Keratinocyte (primary cell): ENCODE measurements around the gene PARD6G. TPM values are rescaled to one million over a fixed set of nuclear protein-coding genes. Genes with fewer than 3 reads are reported as not detected.

Experiments used
- DNase-seq: peaks from one replicate; pipeline ENCODE4 v3.0.0-alpha.2; 2011; ENCODE audit warnings: low read depth, missing footprints, low spot score
- FAIRE-seq: peaks from 2 replicates; lab custom pipeline; 2011; peaks lifted over from hg19 to GRCh38; lab: Jason Lieb, UNC
- H2AFZ ChIP-seq: 2 replicates; pipeline ENCODE4 v1.6.0; 2012; ENCODE audit warnings: low read length, control low read depth, inconsistent platforms; ENCODE audit not compliant: control insufficient read depth
- H3K27ac ChIP-seq: 2 replicates; pipeline ENCODE4 v1.5.1; 2011; ENCODE audit warnings: low read length; ENCODE audit not compliant: control insufficient read depth, insufficient read depth
- H3K27me3 ChIP-seq: 3 replicates; pipeline ENCODE4 v1.6.0; 2011; ENCODE audit warnings: low read length; ENCODE audit not compliant: control insufficient read depth, insufficient read depth; ENCODE audit errors: extremely low read depth
- H3K36me3 ChIP-seq, 2 experiments: 2 replicates in 1 of 2; 3 replicates in 1 of 2; pipeline ENCODE4 v1.5.1; 2011; ENCODE audit warnings: low read length in 2 of 2, mild to moderate bottlenecking in 1 of 2; ENCODE audit not compliant: control insufficient read depth in 2 of 2, insufficient read depth in 2 of 2; ENCODE audit errors: extremely low read depth in 1 of 2
- H3K4me1 ChIP-seq: 3 replicates; pipeline ENCODE4 v1.5.1; 2011; ENCODE audit warnings: low read length; ENCODE audit not compliant: control insufficient read depth, insufficient read depth; ENCODE audit errors: extremely low read depth
- H3K4me2 ChIP-seq: 3 replicates; pipeline ENCODE4 v1.6.0; 2011; ENCODE audit warnings: low read depth, low read length; ENCODE audit not compliant: control insufficient read depth, insufficient read depth; ENCODE audit errors: extremely low read depth
- H3K4me3 ChIP-seq, 3 experiments: fragments of 200-600 bp in 1 of 3; sonication (generic) in 1 of 3; 2 replicates in 2 of 3; 3 replicates in 1 of 3; pipeline ENCODE4 v1.5.1; 2011 to 2016; ENCODE audit warnings: low read length in 3 of 3, mild to moderate bottlenecking in 3 of 3, control low read depth in 2 of 3, inconsistent platforms in 1 of 3, low read depth in 1 of 3, mixed read lengths in 1 of 3, mixed run types in 1 of 3, moderate library complexity in 1 of 3; ENCODE audit not compliant: control insufficient read depth in 2 of 3, insufficient read depth in 2 of 3; ENCODE audit errors: extremely low read depth in 1 of 3
- H3K79me2 ChIP-seq: 2 replicates; pipeline ENCODE4 v1.6.0; 2012; ENCODE audit warnings: low read length; ENCODE audit not compliant: control insufficient read depth, insufficient read depth
- H3K9ac ChIP-seq: 3 replicates; pipeline ENCODE4 v1.6.0; 2011; ENCODE audit warnings: low read length; ENCODE audit not compliant: control insufficient read depth, insufficient read depth; ENCODE audit errors: extremely low read depth
- H3K9me1 ChIP-seq: 3 replicates; pipeline ENCODE4 v1.6.0; 2011; ENCODE audit warnings: low read length; ENCODE audit not compliant: control insufficient read depth, insufficient read depth; ENCODE audit errors: extremely low read depth
- H3K9me3 ChIP-seq: 2 replicates; pipeline ENCODE4 v1.5.1; 2012; ENCODE audit warnings: low read depth, low read length; ENCODE audit not compliant: control insufficient read depth
- H4K20me1 ChIP-seq: 3 replicates; pipeline ENCODE4 v1.6.0; 2011; ENCODE audit warnings: low read length; ENCODE audit not compliant: control insufficient read depth, insufficient read depth; ENCODE audit errors: extremely low read depth
- EZH2 ChIP-seq: IDR thresholded peaks from one replicate; pipeline ENCODE4 v1.6.1; 2012; ENCODE audit warnings: inconsistent platforms, mild to moderate bottlenecking, low read length, moderate library complexity
- dilution Hi-C: fragments of 300-500 bp; cut with MboI; formaldehyde crosslinking; loops from one replicate; pipeline ENCODE4 v1.7.0; 2020; ENCODE audit warnings: low sequenced_read_pairs; ENCODE audit not compliant: extremely low pct_ligation_motif_present
- polyA plus RNA-seq, 5 experiments: library from polyadenylated mRNA; depleted of rRNA in 3 of 5; stranded (reverse) in 3 of 5; stranded (forward) in 1 of 5; unstranded in 1 of 5; fragments of >200 nt; gene quantifications; 1 replicate in 1 of 5; 2 replicates in 3 of 5; 3 replicates in 1 of 5; pipeline versions ENCODE4 v1.2.1 to v1.2.3, GENCODE V29; 2011 to 2012; ENCODE audit warnings: missing spikeins in 2 of 5, low read depth in 1 of 5, low replicate concordance in 1 of 5
- TF ChIP-seq, protein P1 (sequence below), 3 experiments: IDR thresholded peaks in 1 of 3; conservative IDR thresholded peaks in 1 of 3; optimal IDR thresholded peaks in 1 of 3; 2 replicates in 2 of 3; 3 replicates in 1 of 3; pipeline versions ENCODE3 to v1.5.1; 2011; ENCODE audit warnings: low read length in 3 of 3, mild to moderate bottlenecking in 3 of 3, moderate library complexity in 2 of 3, control low read depth in 1 of 3, inconsistent platforms in 1 of 3; ENCODE audit not compliant: insufficient read depth in 2 of 3; ENCODE audit errors: extremely low read depth in 1 of 3

PARD6G gene
- polyA plus RNA-seq, 1 donor (not counting 4 experiments of a cell fraction or from before 2014, with no cell fraction given): 21.3 TPM

DNA sequence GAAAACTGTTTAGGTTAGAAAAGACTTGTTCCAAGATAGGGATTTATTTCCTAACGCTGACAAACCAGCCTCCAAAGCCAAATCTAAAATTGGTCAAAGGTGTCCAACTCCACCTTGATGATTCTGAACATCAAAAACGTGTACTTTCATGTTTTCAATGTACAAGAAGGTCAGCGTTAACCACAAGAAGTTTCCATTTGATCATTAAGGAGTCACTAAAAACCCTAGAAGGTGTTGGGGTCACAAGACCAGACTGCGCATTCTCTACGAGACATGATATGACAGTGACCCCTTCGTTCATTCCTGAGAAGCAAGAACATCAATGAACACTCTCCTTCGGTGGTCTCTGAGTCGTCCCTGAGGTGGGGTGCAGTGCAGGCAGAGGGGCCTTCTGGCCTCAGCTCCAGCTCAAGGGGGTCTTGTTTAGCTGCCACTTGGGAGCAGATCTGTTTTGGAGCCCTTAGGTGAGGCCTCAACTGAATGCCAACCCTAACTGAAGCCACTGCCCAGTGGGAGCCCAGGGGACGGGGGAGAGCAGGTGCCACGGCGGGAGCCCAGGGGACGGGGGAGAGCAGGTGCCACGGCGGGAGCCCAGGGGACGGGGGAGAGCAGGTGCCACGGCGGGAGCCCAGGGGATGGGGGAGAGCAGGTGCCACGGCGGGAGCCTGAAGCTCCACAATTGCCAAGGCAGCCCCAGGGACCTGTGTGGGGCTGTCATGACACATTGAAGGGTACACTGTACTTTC lies 55.2 kb downstream of the PARD6G start:
- FAIRE-seq: no peak
- no peak for TF ChIP-seq EZH2
- TF ChIP-seq, protein P1, sequence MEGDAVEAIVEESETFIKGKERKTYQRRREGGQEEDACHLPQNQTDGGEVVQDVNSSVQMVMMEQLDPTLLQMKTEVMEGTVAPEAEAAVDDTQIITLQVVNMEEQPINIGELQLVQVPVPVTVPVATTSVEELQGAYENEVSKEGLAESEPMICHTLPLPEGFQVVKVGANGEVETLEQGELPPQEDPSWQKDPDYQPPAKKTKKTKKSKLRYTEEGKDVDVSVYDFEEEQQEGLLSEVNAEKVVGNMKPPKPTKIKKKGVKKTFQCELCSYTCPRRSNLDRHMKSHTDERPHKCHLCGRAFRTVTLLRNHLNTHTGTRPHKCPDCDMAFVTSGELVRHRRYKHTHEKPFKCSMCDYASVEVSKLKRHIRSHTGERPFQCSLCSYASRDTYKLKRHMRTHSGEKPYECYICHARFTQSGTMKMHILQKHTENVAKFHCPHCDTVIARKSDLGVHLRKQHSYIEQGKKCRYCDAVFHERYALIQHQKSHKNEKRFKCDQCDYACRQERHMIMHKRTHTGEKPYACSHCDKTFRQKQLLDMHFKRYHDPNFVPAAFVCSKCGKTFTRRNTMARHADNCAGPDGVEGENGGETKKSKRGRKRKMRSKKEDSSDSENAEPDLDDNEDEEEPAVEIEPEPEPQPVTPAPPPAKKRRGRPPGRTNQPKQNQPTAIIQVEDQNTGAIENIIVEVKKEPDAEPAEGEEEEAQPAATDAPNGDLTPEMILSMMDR (optimal IDR thresholded peaks at IDR 0.05 in 1 of 3, IDR thresholded peaks at IDR 0.05 in 1 of 3, conservative IDR thresholded peaks at IDR 0.05 in 1 of 3; ENCODE audit: extremely low read depth in 1 of 3, insufficient read depth in 2 of 3, low read length in 3 of 3): no peak
- Histone ChIP-seq H2AFZ (no peak overlapping the region), H3K9me1 (no peaks in the 10 kb centered on the region), H4K20me1 (no peaks in the 10 kb centered on the region), H3K4me1 (peaks cover 10% of the 10 kb centered on the region), H3K9me3 (no peaks in the 10 kb centered on the region), H3K79me2 (peaks cover 8% of the 10 kb centered on the region), H3K27me3 (no peaks in the 10 kb centered on the region), H3K27ac (no peak overlapping the region), H3K9ac (no peak overlapping the region), H3K4me3 (no peak overlapping the region), H3K36me3 (peaks cover 4 to 10% of the 10 kb centered on the region in 2 experiments), H3K4me2 (no peak overlapping the region)
- no peak for DNase-seq
- dilution Hi-C loops: no loop called here

DNA sequence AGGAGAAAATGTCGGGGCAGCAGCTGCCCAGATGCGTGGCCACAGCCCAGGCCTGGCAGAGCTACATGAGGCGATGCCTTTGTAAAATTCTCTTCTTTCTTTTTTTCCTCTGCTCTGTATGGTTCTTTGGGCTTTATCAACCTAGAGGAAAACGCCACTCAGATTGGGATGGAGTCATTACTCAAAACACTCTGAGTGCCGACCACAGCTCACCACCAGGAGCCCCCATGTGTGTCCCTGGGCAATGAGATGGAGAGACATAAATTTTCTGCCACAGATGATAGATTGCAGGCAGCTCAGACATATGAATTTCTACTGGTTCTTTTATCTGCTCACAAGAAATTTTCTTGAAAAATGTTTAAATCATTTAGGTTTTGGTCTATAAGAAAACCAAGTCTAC lies 56.0 kb downstream of the PARD6G start:
- H3K36me3 ChIP-seq: peaks cover 4 to 10% of the 10 kb centered on the region in 2 experiments
- H3K4me2 ChIP-seq: no peak overlapping the region
- H4K20me1 ChIP-seq: no peaks in the 10 kb centered on the region
- H3K79me2 ChIP-seq: peaks cover 10% of the 10 kb centered on the region
- FAIRE-seq (no peak), DNase-seq (no peak)
- no peaks in the 10 kb centered on the region for H3K9me1 ChIP-seq
- H3K27me3 ChIP-seq: no peaks in the 10 kb centered on the region
- TF ChIP-seq, protein P1 (optimal IDR thresholded peaks at IDR 0.05 in 1 of 3, IDR thresholded peaks at IDR 0.05 in 1 of 3, conservative IDR thresholded peaks at IDR 0.05 in 1 of 3; ENCODE audit: extremely low read depth in 1 of 3, insufficient read depth in 2 of 3, low read length in 3 of 3): no peak
- TF ChIP-seq EZH2: no peak
- no peak overlapping the region for H3K27ac ChIP-seq
- H2AFZ ChIP-seq: no peak overlapping the region
- no peak overlapping the region for H3K4me3 ChIP-seq
- peaks cover 3% of the 10 kb centered on the region for H3K4me1 ChIP-seq
- H3K9ac ChIP-seq: no peak overlapping the region
- no peaks in the 10 kb centered on the region for H3K9me3 ChIP-seq
- dilution Hi-C loops: no loop called here
